Heart left ventricle (tissue), 16 donors: Measurements from ENCODE around the gene TBPL2. TPM values are rescaled to one million over a fixed set of nuclear protein-coding genes. Genes with fewer than 3 reads are reported as not detected.

Source experiments
- ATAC-seq, 4 donors: fragments of 200-7000 bp; cut with Tn5 transposase; one replicate each; pipeline ENCODE4 v1.9.1; 2020 to 2022; ENCODE audit warnings: moderate library complexity in 4 of 4, mild to moderate bottlenecking in 3 of 4, moderate number of reproducible peaks in 1 of 4
- DNase-seq, 5 donors: peaks; one replicate each; pipeline ENCODE4 v3.0.0-alpha.2; 2020
- H3K27ac ChIP-seq, 12 donors: fragments of 200-600 bp; sonication (generic) in 4 of 12; one replicate each; pipeline versions ENCODE4 v1.5.0 to v1.8.0; 2016 to 2022; ENCODE audit warnings: mild to moderate bottlenecking in 2 of 12
- H3K27me3 ChIP-seq, 9 donors: fragments of 200-600 bp; sonication (generic) in 2 of 9; one replicate each; pipeline versions ENCODE4 v1.5.1 to v1.8.0; 2016 to 2022; ENCODE audit warnings: mild to moderate bottlenecking in 3 of 9
- H3K36me3 ChIP-seq, 9 donors: fragments of 200-600 bp; sonication (generic) in 2 of 9; one replicate each; pipeline versions ENCODE4 v1.5.0 to v1.8.0; 2018 to 2022; ENCODE audit warnings: mild to moderate bottlenecking in 2 of 9
- H3K4me1 ChIP-seq, 12 donors: fragments of 200-600 bp; sonication (generic) in 4 of 12; one replicate each; pipeline versions ENCODE4 v1.5.0 to v1.8.0; 2016 to 2022; ENCODE audit warnings: mild to moderate bottlenecking in 3 of 12
- H3K4me3 ChIP-seq, 12 donors: fragments of 200-600 bp; sonication (generic) in 4 of 12; one replicate each; pipeline versions ENCODE4 v1.5.0 to v1.8.0; 2017 to 2022; ENCODE audit warnings: mild to moderate bottlenecking in 9 of 12, moderate library complexity in 4 of 12
- H3K9me3 ChIP-seq, 12 donors: fragments of 200-600 bp; sonication (generic) in 4 of 12; one replicate each; pipeline versions ENCODE4 v1.5.0 to v1.8.0; 2016 to 2022; ENCODE audit warnings: mild to moderate bottlenecking in 1 of 12
- CTCF ChIP-seq, 12 donors: fragments of 200-600 bp; sonication (generic) in 4 of 12; IDR thresholded peaks; one replicate each; pipeline versions ENCODE4 v1.5.0 to v1.8.0; 2018 to 2022; ENCODE audit warnings: antibody characterized with exemption in 12 of 12, mild to moderate bottlenecking in 5 of 12
- POLR2A ChIP-seq, 2 donors: fragments of 450-650 bp; IDR thresholded peaks; one replicate each; pipeline ENCODE4 v1.6.1; 2017; ENCODE audit warnings: antibody characterized with exemption in 2 of 2, mild to moderate bottlenecking in 2 of 2, moderate library complexity in 2 of 2
- WGBS, 4 donors: extraction: QIAGEN DNeasy Blood & Tissue Kit in 2 of 4; methylation state at CpG; one replicate each; pipeline versions ENCODE4 v1.1.5 to v1.1.7; 2013 to 2018; 5-methylcytosine and 5-hydroxymethylcytosine counted together
- intact Hi-C, 10 donors: fragments of 100-400 bp; cut with DNase I; formaldehyde crosslinking; loops; one replicate each; pipeline versions ENCODE4 v1.11.1 to v1.14.2; 2022
- long read RNA-seq, 3 donors: library from polyadenylated mRNA; unstranded; transcript quantifications; one replicate each; pipeline ENCODE4 v2.0.0, GENCODE V29; 2020 to 2021
- polyA plus RNA-seq, 2 donors: library from polyadenylated mRNA; stranded (reverse); fragments of 200-250 nt; gene quantifications; one replicate each; pipeline ENCODE4 v1.2.3, GENCODE V29; 2013
- total RNA-seq, 9 donors: library from RNA; depleted of rRNA in 2 of 9; stranded (reverse); fragments of >200 nt in 2 of 9; fragmentation: NEBNext Ultra II Directional in 3 of 9; extraction: Animal tissue kit (Norgen Biotek cat#: 25700) in 3 of 9; gene quantifications; one replicate each; pipeline versions ENCODE4 v1.1.0 to v1.2.4, GENCODE V29; 2016 to 2023
- donor health status: ischemic (EF 13 %, LVEDD 7.1; RV severe dilation, severe dysfunction).
- donor health status: healthy with polysubstance abuse.
- donor health status: DM: no; HTN: yes; CAD: no.
- donor health status: DM: no; HTN: no; CAD: no.
- donor health status: ischemic (EF 25% LVEDD 6.9; RV normal size, moderate dysfunction).
- donor health status: ischemic (EF 25% LVEDD 5.7; RV mildly dilated, moderate dysfunction).
- donor health status: healthy.
- donor health status: DM: yes; HTN: yes; CAD: no.
- donor health status: ischemic (EF 35%, LVEDD 5.7; RV mildly dilated, moderate dysfunction).
- donor health status: nonischemic (EF 11% LVEDD 7.7; RV severe dilation, severe dysfunction).
- donor health status: DM: yes; HTN: yes; CAD: no.
- donor health status: PGD.
- donor health status: ischemic (EF 29% LVEDD 5.4; RV normal size, mild dysfunction).
- donor health status: nonischemic (EF 23%, LVEDD 6.1; RV moderate dilation, normal function).

TBPL2 gene
- total RNA-seq (not detected), polyA plus RNA-seq (not detected)
- long read RNA-seq, donor 1, result 0 reads
- long read RNA-seq, donor 2, result 0 reads
- long read RNA-seq, donor 3, result 0 reads

GRCh38 chr14:55440385-55440784, at the start of gene TBPL2:
TBPL2 (minus strand) TSS chr14:55440616; CDS start chr14:55440449, 167 bp downstream.
- Histone ChIP-seq H3K27me3 (peaks cover 0 to 17% (median 0%) of the 10 kb centered on the region in 9 donors), H3K27ac (no peak within 1 kb of the TSS), H3K9me3 (no peaks in the 10 kb centered on the region), H3K4me3 (no peak within 1 kb of the TSS), H3K4me1 (no peaks in the 10 kb centered on the region), H3K36me3 (no peaks in the 10 kb centered on the region)
- TF ChIP-seq POLR2A (IDR thresholded peaks at IDR 0.05) (no peak), CTCF (IDR thresholded peaks at IDR 0.05) (peak in 4 of 12 donors; percentile 16 to 40 (median 18))
- intact Hi-C loops, result loop anchor here in 8 of 10 donors (5.0 to 10.0 kb wide), 6 partner anchors 132 to 1034 kb away; no protein-coding TSS in a partner anchor
- WGBS, 4 donors, result 20 to 41% (median 28%) methylated on average over 3 to 29 of the region's 29 CpGs
- peak in 2 of 4 donors; percentile 46 to 50 for ATAC-seq
- DNase-seq, result peak in 1 of 5 donors; percentile 62

GRCh38 chr14:55488204-55488603, 47.8 kb upstream of the TBPL2 start:
- 56 to 70% (median 69%) methylated on average over 4 of the region's 4 CpGs for WGBS, 4 donors
- Histone ChIP-seq H3K4me3 (no peak overlapping the region), H3K4me1 (no peaks in the 10 kb centered on the region), H3K36me3 (no peaks in the 10 kb centered on the region), H3K27ac (no peak overlapping the region), H3K9me3 (no peaks in the 10 kb centered on the region), H3K27me3 (no peaks in the 10 kb centered on the region)
- ATAC-seq, result no peak
- TF ChIP-seq POLR2A (IDR thresholded peaks at IDR 0.05), result no peak
- no peak for TF ChIP-seq CTCF (IDR thresholded peaks at IDR 0.05)
- DNase-seq, result no peak
- intact Hi-C loops, result no loop called here

GRCh38 chr14:55482936-55483605, 42.7 kb upstream of the TBPL2 start:
- no peaks in the 10 kb centered on the region for H3K36me3 ChIP-seq
- no peak overlapping the region for H3K27ac ChIP-seq
- no peak overlapping the region for H3K4me3 ChIP-seq
- ATAC-seq (no peak), DNase-seq (no peak)
- TF ChIP-seq CTCF (IDR thresholded peaks at IDR 0.05), result no peak
- TF ChIP-seq POLR2A (IDR thresholded peaks at IDR 0.05), result no peak
- no peaks in the 10 kb centered on the region for H3K27me3 ChIP-seq
- peaks cover 0 to 2% (median 0%) of the 10 kb centered on the region in 12 donors for H3K4me1 ChIP-seq
- no peaks in the 10 kb centered on the region for H3K9me3 ChIP-seq
- intact Hi-C loops, result no loop called here
- 80 to 88% (median 82%) methylated on average over 4 of the region's 4 CpGs for WGBS, 4 donors

- no peak overlapping the region for H3K4me3 ChIP-seq
- 89 to 96% (median 91%) methylated on average over 5 of the region's 5 CpGs for WGBS, 4 donors
These were observed 41.4 kb upstream of the TBPL2 start for GRCh38 chr14:55481769-55482168.

More at GRCh38 chr14:55481769-55482168, 41.4 kb upstream of the TBPL2 start:
- Histone ChIP-seq H3K9me3 (no peaks in the 10 kb centered on the region), H3K4me1 (peaks cover 0 to 12% (median 0%) of the 10 kb centered on the region in 12 donors), H3K27me3 (no peaks in the 10 kb centered on the region), H3K27ac (no peak overlapping the region), H3K36me3 (no peaks in the 10 kb centered on the region)
- DNase-seq (no peak), ATAC-seq (no peak)
- intact Hi-C loops, result no loop called here
- TF ChIP-seq CTCF (IDR thresholded peaks at IDR 0.05) (no peak), POLR2A (IDR thresholded peaks at IDR 0.05) (no peak)
